Measurements from ENCODE around the gene KIF13A. TPM values are rescaled to one million over a fixed set of nuclear protein-coding genes. Genes with fewer than 3 reads are reported as not detected.

The KIF13A gene
- total RNA-seq, 1 experiment from 2014 or later = 19.7 TPM

DNA sequence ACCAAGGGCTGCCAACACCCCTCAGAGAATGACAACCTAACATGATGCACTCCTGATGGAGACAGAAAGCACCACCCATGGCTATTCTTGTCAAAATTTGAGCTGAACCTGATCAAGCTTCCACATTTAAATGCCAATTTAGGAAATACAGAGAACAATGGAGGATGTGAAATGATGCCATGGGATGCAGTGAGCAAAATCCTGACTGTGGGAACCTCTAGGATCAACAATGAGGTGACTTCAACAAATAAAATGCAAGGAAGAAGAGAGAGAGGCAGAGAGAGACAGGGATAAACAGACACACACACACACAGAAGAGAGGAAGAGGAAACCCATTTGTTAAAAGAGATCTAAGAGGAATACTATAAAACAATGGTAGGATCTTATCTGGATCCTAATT lies 161.1 kb downstream of the KIF13A start:
- no TSS peak for BruUV-seq (replicated peaks)
- TF ChIP-seq CTCF (conservative IDR thresholded peaks at IDR 0.05; ENCODE audit: low read depth, low read length) (no peak), EZH2 (IDR thresholded peaks at IDR 0.05; ENCODE audit: borderline replicate concordance, low read depth, low read length, poor library complexity, severe bottlenecking) (no peak)
- Histone ChIP-seq H3K9me3 (ENCODE audit: low read depth, low read length, poor library complexity, severe bottlenecking) (no peaks in the 10 kb centered on the region), H3K27ac (ENCODE audit: low read depth, low read length, poor library complexity, severe bottlenecking) (no peak overlapping the region), H3K36me3 (ENCODE audit: insufficient read depth, low read length, poor library complexity, severe bottlenecking) (no peaks in the 10 kb centered on the region), H3K27me3 (replicated peaks; ENCODE audit: insufficient read depth, low read depth, low read length, poor library complexity) (no peaks in the 10 kb centered on the region), H3K4me3 (ENCODE audit: low read depth, low read length, poor library complexity, severe bottlenecking) (no peak overlapping the region), H3K4me1 (ENCODE audit: insufficient read depth, low read length, poor library complexity, severe bottlenecking) (no peaks in the 10 kb centered on the region)
- intact Hi-C loops (cut with micrococcal nuclease; ENCODE audit: unreplicated experiment) = no loop called here
- POLR2A ChIA-PET (ENCODE audit: low non-redundant PET) = no interaction called here
- CTCF ChIA-PET = interaction anchor here (0.5 kb wide), 1 partner anchor 22 kb away, joined by 3 read pairs; no protein-coding TSS in a partner anchor
- no peak for DNase-seq (ENCODE audit: low spot score)

DNA sequence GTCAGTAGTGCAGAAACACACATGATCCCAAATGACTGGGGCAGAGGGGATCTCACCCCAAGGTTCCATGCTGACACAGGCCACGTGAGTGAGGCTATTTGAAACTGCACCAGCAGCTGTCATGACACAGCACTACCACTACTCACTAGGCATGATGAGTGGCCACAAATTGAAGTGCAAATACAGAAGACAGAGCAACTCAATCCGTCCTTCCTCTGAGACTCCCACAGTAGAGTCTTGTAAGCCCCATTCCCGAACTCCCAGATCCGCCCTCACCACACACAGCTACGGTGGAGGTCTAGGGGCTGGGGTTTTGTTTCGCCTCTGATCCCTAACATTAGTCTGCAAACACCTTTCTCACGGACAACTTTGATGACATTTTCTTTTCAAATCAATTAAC lies 167.4 kb downstream of the KIF13A start:
- no TSS peak for BruUV-seq (replicated peaks)
- Histone ChIP-seq H3K27me3 (replicated peaks; ENCODE audit: insufficient read depth, low read depth, low read length, poor library complexity) (no peaks in the 10 kb centered on the region), H3K4me1 (ENCODE audit: insufficient read depth, low read length, poor library complexity, severe bottlenecking) (no peaks in the 10 kb centered on the region), H3K36me3 (ENCODE audit: insufficient read depth, low read length, poor library complexity, severe bottlenecking) (no peaks in the 10 kb centered on the region), H3K4me3 (ENCODE audit: low read depth, low read length, poor library complexity, severe bottlenecking) (no peak overlapping the region), H3K27ac (ENCODE audit: low read depth, low read length, poor library complexity, severe bottlenecking) (no peak overlapping the region), H3K9me3 (ENCODE audit: low read depth, low read length, poor library complexity, severe bottlenecking) (no peaks in the 10 kb centered on the region)
- ChIA-PET POLR2A (ENCODE audit: low non-redundant PET) (no interaction called here), CTCF (no interaction called here)
- DNase-seq (ENCODE audit: low spot score) = peak; percentile 7
- TF ChIP-seq CTCF (conservative IDR thresholded peaks at IDR 0.05; ENCODE audit: low read depth, low read length) = no peak
- intact Hi-C loops (cut with micrococcal nuclease; ENCODE audit: unreplicated experiment) = no loop called here

DNA sequence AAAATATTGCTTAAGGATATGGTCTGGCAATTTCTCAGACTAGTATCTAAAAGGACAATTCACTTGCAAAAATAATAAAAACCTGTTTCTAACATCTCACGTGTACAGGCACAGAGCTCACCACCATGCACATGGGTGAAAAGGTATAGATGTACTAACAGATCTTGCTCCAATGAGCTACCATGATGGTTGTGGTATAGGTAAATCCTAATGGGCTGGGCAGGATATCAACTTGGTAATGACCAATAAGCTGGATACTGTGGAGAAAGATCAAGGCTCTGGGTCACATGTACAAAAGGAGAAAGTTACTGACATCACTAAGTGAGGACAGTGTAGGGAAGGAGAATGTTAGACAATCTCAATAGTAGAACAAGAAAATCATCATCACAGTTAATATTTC lies 169.7 kb downstream of the KIF13A start:
- Histone ChIP-seq H3K4me1 (ENCODE audit: insufficient read depth, low read length, poor library complexity, severe bottlenecking) (no peaks in the 10 kb centered on the region), H3K4me3 (ENCODE audit: low read depth, low read length, poor library complexity, severe bottlenecking) (no peak overlapping the region), H3K27me3 (replicated peaks; ENCODE audit: insufficient read depth, low read depth, low read length, poor library complexity) (no peaks in the 10 kb centered on the region), H3K27ac (ENCODE audit: low read depth, low read length, poor library complexity, severe bottlenecking) (no peak overlapping the region), H3K36me3 (ENCODE audit: insufficient read depth, low read length, poor library complexity, severe bottlenecking) (no peaks in the 10 kb centered on the region), H3K9me3 (ENCODE audit: low read depth, low read length, poor library complexity, severe bottlenecking) (no peaks in the 10 kb centered on the region)
- no peak for DNase-seq (ENCODE audit: low spot score)
- BruUV-seq (replicated peaks) = no TSS peak
- no peak for TF ChIP-seq CTCF (conservative IDR thresholded peaks at IDR 0.05; ENCODE audit: low read depth, low read length)
- no peak for TF ChIP-seq EZH2 (IDR thresholded peaks at IDR 0.05; ENCODE audit: borderline replicate concordance, low read depth, low read length, poor library complexity, severe bottlenecking)
- ChIA-PET POLR2A (ENCODE audit: low non-redundant PET) (no interaction called here), CTCF (interaction anchor here (0.8 to 2.5 kb wide), 2 partner anchors 234 to 305 kb away, joined by 4 to 7 read pairs; partner anchors contain the start of gene NHLRC1)
- intact Hi-C loops (cut with micrococcal nuclease; ENCODE audit: unreplicated experiment) = loop anchor here (5.0 kb wide), 4 partner anchors 170 to 685 kb away; partner anchors contain the start of genes FAM8A1, KIF13A and NHLRC1

All from A673 (cell line).